ENCODE results near the gene MBNL2. TPM values are rescaled to one million over a fixed set of nuclear protein-coding genes. Genes with fewer than 3 reads are reported as not detected.

MBNL2 gene, protein sequence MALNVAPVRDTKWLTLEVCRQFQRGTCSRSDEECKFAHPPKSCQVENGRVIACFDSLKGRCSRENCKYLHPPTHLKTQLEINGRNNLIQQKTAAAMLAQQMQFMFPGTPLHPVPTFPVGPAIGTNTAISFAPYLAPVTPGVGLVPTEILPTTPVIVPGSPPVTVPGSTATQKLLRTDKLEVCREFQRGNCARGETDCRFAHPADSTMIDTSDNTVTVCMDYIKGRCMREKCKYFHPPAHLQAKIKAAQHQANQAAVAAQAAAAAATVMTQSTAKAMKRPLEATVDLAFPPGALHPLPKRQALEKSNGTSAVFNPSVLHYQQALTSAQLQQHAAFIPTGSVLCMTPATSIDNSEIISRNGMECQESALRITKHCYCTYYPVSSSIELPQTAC
- 43.7 and 81.7 TPM in 2 replicates for total RNA-seq (ENCODE audit: low replicate concordance)
- long read RNA-seq, full-length matches to known transcripts = 13 of 178 reads
- long read RNA-seq, partial matches to known transcripts = 19 of 178 reads
- long read RNA-seq, other reads (novel, unspliced or antisense) = 146 of 178 reads

DNA sequence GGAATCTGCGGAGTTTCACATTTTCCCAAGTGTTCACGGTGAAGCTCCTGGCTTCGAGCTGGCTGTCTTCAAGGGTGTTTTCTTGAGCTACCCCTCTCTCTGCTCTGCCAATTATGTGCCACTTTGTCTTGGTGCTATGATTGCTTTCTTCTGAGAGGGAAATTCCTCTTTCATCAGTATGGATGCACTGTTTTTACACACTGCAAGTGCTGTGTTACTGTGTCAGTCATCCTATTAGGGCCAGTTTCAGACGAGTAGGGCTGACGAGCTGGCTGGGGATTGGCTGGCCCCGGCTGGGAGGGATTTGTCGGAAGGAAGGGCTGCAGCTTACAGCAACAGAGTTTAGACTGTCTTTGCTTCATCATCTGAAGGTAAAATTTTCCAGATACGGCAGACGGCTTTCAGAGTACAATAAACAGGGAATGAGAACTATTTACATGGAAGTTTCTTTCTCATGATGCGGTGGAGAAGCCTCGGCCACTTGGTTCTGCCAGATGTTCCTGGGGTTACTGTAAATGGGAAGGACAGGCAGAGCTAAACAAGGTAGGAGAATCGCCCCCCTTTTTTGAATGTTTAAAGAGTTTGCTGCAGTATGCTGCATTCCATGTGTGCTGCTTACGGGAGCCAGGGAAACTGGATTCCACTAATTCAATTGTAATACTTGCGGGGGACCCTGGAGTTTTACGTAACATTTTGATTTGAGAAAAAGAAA is at the start of gene MBNL2:
Gene MBNL2 (plus strand): TSS at position 345 of the 712 bp plus-strand sequence. CDS start 53,903 bp downstream, outside the sequence.
- peak within 1 kb of the TSS; percentile 98 for H3K4me3 Mint-ChIP-seq
- no peaks in the 10 kb centered on the region for H3K27me3 Mint-ChIP-seq
- TF ChIP-seq, protein P1, sequence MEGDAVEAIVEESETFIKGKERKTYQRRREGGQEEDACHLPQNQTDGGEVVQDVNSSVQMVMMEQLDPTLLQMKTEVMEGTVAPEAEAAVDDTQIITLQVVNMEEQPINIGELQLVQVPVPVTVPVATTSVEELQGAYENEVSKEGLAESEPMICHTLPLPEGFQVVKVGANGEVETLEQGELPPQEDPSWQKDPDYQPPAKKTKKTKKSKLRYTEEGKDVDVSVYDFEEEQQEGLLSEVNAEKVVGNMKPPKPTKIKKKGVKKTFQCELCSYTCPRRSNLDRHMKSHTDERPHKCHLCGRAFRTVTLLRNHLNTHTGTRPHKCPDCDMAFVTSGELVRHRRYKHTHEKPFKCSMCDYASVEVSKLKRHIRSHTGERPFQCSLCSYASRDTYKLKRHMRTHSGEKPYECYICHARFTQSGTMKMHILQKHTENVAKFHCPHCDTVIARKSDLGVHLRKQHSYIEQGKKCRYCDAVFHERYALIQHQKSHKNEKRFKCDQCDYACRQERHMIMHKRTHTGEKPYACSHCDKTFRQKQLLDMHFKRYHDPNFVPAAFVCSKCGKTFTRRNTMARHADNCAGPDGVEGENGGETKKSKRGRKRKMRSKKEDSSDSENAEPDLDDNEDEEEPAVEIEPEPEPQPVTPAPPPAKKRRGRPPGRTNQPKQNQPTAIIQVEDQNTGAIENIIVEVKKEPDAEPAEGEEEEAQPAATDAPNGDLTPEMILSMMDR (conservative IDR thresholded peaks at IDR 0.05) = no peak
- H3K4me1 Mint-ChIP-seq (ENCODE audit: unreplicated experiment) = peaks cover 30% of the 10 kb centered on the region
- H3K27ac Mint-ChIP-seq = peak within 1 kb of the TSS; percentile 97
- peak; percentile 86 for DNase-seq (ENCODE audit: extremely low spot score, unreplicated experiment)
- peaks cover 5% of the 10 kb centered on the region for H3K36me3 Mint-ChIP-seq
- H3K9me3 Mint-ChIP-seq = no peaks in the 10 kb centered on the region

DNA sequence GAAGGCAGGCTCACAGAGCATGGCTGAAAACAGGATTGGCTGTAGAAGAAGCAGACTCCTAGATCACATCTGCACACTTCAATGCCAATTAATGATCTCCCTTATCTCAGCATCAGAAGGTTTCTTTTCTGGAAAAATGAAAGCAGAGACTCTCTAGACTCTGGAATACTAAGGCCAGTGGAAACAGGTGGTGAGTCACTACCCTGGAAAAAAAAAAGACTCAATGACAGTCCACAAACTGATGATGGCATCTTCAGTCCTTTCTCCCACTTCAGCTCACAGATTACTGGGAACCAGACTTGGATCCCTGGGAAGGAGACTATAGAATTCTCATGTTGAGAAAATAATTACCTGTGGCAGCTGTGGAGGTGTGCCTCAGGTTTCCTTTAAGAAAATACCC is 47.5 kb upstream of the MBNL2 start:
- H3K27ac Mint-ChIP-seq = no peak overlapping the region
- H3K4me3 Mint-ChIP-seq = no peak overlapping the region
- DNase-seq (ENCODE audit: extremely low spot score, unreplicated experiment) = no peak
- H3K36me3 Mint-ChIP-seq = no peaks in the 10 kb centered on the region
- peaks cover 15% of the 10 kb centered on the region for H3K9me3 Mint-ChIP-seq
- TF ChIP-seq, protein P1 (conservative IDR thresholded peaks at IDR 0.05) = no peak
- peaks cover 8% of the 10 kb centered on the region for H3K4me1 Mint-ChIP-seq (ENCODE audit: unreplicated experiment)
- H3K27me3 Mint-ChIP-seq = no peaks in the 10 kb centered on the region

DNA sequence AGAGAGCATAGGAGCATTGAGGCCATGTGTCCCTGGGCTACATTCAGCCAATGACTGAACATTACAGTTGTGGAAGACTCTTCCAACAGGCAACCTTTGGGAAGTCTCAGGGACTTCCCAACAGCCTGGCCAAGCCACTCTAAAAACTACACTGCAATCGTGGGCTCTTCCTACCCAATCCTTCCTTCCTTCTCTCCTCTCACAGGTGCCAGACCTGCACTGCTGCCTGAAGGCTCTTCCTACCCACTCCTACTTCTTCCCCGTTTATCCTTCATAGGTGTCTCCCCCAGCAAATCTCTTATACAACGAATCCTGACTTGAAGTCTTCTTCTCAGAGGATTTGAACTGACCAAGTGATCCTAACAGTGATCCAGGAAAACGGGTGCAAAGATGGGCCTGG is 47.1 kb upstream of the MBNL2 start:
- TF ChIP-seq, protein P1 (conservative IDR thresholded peaks at IDR 0.05) = no peak
- H3K27me3 Mint-ChIP-seq = no peaks in the 10 kb centered on the region
- H3K9me3 Mint-ChIP-seq = peaks cover 19% of the 10 kb centered on the region
- H3K4me1 Mint-ChIP-seq (ENCODE audit: unreplicated experiment) = peaks cover 12% of the 10 kb centered on the region
- no peak overlapping the region for H3K4me3 Mint-ChIP-seq
- no peaks in the 10 kb centered on the region for H3K36me3 Mint-ChIP-seq
- H3K27ac Mint-ChIP-seq = no peak overlapping the region
- no peak for DNase-seq (ENCODE audit: extremely low spot score, unreplicated experiment)

DNA sequence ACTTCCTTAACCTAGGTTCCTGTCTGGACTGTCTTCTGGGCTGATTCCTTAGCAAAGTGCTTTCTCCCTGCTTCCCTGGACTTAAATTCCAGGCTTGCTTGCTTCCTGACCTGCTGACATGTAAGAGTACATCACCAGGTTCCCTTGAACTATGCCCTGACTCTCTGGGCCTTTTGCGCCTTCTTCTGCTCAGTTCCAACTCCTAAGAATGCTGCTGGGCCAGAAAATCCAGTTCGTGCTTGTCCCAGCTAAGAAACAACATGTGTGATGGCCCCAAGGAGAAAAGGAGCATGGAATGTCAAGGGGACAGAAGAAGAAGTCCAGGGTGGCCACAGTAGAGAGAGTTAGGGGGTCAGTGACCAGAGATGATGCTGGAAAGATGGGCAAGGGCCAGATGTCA is 42.6 kb upstream of the MBNL2 start:
- Mint-ChIP-seq H3K4me3 (peak overlapping the region; percentile 26), H3K36me3 (no peaks in the 10 kb centered on the region), H3K27ac (peak overlapping the region; percentile 52), H3K4me1 (ENCODE audit: unreplicated experiment) (peaks cover 12% of the 10 kb centered on the region), H3K27me3 (no peaks in the 10 kb centered on the region), H3K9me3 (peaks cover 13% of the 10 kb centered on the region)
- no peak for DNase-seq (ENCODE audit: extremely low spot score, unreplicated experiment)
- TF ChIP-seq, protein P1 (conservative IDR thresholded peaks at IDR 0.05) = no peak

DNA sequence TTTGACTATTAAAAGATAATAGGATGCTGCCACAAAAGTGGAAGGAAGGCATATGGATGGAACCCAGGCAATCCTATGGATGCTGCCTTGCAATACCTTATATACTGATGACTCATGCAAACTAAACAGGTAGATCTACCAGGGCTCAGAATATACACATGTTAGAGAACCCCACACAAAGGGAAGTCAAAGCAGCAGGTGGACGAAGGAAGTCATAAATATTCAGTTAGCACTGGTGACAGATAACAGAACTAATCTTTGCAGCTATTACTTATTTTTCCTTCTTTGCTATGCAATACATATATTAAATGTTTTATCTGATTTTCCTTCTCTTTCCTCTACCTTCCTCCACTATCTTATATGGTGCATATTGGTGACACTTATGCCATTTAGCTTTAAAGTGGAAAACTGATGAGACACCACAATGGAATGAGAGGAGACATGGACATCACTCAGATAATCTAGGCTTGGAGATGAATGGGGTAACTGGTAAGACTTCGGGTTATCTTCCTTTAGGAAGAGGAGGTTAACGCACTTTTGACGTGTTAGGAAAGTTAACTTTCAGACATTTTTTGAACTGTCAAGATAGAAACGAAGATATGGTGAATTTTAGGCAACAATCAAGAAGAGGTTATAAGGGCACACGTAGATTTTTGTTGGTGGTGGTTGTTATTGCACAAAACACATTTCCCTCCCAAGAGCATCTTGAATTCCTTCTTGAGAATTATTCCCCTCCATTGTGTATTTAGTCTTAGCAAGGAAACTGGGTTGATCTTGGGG is 39.8 kb upstream of the MBNL2 start:
- H3K27me3 Mint-ChIP-seq = no peaks in the 10 kb centered on the region
- TF ChIP-seq, protein P1 (conservative IDR thresholded peaks at IDR 0.05) = no peak
- H3K4me1 Mint-ChIP-seq (ENCODE audit: unreplicated experiment) = peaks cover 12% of the 10 kb centered on the region
- H3K4me3 Mint-ChIP-seq = no peak overlapping the region
- H3K36me3 Mint-ChIP-seq = no peaks in the 10 kb centered on the region
- DNase-seq (ENCODE audit: extremely low spot score, unreplicated experiment) = no peak
- H3K9me3 Mint-ChIP-seq = peaks cover 13% of the 10 kb centered on the region
- H3K27ac Mint-ChIP-seq = no peak overlapping the region
